Measurements from ENCODE around the gene FLT1.
A peak's percentile ranks its signal among the peaks of the same experiment; 100 is the strongest.

Gene FLT1

DNA sequence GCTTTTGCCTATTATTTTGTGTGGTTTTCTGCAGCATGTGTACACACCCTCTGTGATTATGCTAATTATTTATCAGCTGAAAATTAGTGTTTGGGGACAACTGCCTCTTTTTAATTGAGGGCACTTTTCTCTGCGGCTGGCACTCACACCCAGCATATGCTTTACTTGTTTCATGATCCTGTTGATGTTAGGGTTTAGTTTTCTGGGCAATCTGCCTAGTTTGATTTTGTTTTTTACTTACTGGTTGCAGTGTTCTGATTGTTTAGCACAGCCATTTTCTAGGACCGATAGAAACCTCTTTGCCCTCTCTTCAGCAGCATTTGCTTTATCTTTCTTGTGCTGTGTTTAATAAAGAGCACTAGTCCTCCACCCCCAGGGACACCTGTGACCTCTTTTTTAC is 195.0 kb downstream of the FLT1 start:
- no peak for DNase-seq

DNA sequence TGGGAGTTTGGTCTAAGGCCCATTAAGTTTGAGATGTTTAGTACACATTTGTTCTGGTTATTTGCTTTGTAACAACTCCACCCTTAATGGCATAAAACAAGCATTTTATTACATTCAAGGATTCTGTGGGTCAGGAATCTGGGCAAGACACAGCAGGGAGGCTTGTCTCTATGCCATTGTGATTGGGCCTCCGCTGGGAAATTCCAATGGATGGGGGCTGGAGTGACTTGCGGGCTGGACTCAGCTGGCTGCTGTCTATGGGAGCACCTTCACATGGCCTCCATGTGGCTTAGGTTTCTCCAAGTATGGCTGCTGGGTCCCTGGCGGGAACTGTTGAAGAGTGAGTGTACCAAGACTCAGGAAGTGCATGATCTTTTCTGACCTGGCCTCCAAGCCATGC is 197.6 kb downstream of the FLT1 start:
- no peak for DNase-seq

DNA sequence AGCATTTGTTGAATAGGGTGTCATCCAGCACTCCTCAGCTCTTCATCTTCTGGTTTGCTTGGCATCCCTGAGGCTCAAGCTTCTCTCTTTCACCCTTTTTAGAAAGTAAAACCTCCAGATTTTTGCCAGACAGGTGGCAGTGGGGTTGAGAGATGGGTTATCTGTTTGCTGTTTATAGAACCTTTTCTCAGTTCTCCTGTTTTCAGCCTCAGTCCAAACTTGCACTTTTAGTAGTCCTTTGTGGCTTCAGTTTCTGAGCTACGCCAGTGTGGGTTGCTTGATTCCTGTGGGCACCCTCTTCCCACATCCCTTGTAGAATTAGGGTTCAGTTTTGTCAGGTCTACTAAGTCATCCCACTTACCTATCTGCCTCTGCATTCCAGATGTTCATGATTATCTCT is 208.7 kb downstream of the FLT1 start:
- DNase-seq, result no peak

DNA sequence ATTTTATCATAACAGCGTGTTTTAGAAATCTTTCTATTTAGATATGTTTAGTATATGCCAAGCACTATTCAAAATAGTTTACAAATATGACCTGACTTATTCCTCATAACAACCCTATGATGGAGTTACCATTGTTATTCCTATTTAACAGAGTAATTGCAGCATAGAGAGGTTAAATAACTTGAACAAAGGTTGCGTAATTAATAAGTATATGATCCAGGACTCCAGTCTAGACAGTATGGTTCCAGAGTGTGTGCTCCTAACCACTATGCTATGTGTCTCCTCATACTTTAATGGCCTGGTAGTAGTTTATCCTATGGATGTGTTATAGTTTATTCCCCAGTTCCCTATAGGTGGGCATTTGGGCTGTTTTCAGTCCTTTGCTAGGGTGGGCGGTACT is 211.3 kb downstream of the FLT1 start:
- no peak for DNase-seq

DNA sequence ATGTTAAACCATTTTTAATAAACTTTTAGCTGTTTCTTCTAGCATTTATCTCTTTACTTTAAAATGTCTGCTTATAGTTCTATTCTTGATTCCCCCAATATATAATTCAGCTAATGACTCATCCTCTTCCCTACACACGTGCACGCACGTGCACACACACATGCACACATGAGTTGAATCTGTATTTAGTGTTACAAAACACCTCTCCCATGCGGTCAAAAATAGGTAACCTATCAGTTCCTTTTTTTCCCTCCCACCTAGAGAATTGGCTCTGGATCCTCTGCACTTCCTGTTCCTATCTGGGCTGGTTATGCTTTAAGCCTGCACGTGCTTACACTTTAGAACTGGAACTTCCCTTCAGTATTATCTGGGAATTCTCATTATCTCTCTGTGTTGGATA is 212.5 kb downstream of the FLT1 start:
- DNase-seq, result no peak

DNA sequence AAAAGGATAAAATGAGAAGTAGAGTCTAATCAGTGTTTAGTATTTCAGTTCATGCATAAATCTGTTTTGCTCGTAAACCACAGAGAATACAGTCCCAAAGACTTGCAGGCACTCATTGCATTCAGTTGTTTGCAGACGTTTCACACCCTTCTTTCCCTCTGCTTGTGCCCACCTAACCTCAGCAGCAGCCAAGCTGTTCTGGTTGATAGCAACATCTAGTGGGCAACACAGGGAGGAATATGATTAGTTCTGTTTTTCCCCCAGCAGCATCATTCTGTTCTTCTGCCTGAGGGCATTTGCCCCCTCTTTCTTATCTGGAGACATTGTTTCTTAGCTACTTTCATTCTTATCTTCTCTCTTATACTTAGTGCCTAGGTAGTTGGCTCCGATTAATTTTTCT is 221.0 kb downstream of the FLT1 start:
- DNase-seq, result no peak

DNA sequence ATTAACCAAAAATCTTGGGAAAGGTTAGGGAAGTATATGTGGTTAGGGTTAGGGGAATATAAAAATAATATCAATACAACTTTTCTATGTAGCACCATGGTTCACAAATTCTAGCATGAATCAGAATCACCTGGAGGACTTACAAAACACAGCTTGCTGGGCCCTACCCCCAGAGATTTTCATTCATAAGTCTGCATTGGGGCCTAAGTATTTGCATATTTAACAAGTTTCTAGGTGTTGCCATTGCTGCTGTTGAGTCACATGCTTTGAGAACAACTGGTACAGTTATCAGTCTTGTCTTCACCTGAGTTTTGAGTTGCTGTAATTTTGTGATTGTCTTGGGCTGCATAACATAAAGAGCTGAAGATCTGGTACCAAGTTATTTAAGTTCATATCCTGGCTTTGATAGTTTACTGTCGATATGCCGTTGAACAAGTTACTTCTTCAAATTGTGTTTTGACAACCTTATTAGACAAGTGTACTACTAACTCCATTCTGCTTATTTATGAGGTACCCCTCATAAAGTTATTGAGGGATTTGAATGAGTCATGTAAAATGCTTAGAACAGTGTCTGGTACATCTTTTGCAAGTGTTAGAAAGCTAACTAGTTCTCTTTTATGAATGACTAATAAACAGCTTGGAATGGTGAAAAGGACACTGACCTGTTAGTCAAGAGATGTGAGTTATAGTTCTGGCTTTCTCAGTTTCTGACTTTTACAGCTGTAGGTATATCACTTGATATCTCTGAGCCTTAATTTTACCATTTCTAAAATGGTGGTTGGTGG is 223.7 kb downstream of the FLT1 start:
- peak; percentile 7 for DNase-seq

DNA sequence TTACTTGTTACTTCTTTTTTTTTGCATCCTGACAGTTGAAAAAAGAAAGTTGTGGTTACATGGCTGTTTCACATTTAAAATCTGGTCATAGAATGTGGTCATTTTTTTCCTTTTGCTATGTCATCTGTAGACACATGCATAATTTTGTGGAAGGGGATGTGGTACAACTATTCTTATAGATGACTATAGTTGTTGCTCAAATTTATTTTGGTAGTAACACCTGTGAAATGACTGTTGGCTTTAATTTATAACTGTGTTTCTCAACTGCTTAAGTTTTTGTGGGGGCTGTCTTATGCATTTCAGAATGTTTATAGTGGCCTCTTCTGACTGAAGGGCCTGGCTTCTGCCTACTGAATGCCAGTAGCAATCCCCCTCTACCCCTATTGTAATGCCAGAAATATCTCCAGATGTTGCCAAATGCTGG is 226.1 kb downstream of the FLT1 start:
- no peak for DNase-seq

DNA sequence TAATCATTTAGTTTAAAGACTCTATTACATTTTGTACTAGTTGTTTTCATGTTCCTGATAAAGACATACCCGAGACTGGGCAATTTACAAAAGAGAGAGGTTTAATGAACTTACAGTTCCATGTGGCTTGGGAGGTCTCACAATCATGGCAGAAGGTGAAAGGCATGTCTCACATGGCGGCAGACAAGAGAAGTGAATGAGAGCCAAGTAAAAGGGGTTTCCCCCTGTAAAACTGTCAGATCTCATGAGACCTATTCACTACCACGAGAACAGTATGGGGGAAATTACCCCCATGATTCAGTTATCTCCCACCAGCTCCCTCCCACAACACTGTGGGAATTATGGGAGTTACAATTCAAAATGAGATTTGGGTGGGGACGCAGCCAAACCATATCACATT is 227.4 kb downstream of the FLT1 start:
- no peak for DNase-seq

DNA sequence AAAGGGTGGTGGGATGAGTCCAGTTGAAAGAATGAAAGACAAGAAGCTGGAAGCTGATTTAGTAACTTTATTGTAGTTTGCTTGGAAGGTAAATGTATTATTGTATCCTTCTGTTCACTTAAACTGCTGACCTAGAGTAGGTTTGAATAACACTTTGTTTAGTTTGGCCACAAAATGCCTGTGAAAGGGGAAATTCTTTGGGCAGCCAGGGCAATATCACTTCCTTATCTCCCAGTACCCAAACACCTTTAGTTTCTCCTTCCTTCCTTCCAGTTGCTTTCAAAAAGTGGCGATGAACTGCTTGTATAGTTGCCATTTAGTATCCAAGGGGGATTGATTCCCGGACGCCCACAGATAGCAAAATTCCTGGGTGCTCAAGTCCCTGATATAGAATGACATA is 236.5 kb downstream of the FLT1 start:
- DNase-seq, result no peak

DNA sequence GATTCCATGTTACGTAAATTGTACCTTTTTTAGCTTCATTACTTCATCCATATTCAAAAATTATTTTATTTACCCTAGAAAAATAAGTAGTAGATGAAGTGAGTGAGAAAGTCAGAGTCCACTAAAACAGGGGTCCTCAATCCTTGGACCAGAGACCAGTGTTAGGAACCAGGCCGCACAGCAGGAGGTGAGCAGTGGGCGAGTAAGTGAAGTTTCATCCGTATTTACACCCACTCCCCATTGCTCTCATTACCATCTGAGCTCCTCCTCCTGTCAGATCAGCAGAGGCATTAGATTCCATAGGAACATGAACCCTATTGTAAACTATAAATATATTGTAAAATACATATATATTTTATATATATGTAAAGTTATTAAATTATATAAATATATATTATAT is 237.6 kb downstream of the FLT1 start:
- DNase-seq, result no peak

DNA sequence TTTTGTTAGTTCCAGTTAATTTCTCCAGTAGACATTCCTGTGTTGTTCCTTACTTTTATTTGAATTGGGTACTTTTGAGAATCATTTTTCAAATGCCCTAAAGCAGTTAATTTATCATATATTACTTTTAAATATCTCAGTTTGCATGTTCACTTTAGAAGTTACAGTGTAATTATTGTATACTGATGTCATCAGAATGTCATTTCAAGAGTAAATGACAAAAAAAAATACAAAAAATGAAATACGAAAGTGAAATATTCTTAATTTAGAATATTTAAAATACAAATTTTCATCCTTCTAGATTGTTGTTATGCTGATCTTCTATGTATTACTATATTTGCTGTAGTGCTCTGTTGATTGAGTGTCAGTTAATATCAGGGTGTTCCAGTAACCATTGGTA is 242.4 kb downstream of the FLT1 start:
- DNase-seq, result no peak

DNA sequence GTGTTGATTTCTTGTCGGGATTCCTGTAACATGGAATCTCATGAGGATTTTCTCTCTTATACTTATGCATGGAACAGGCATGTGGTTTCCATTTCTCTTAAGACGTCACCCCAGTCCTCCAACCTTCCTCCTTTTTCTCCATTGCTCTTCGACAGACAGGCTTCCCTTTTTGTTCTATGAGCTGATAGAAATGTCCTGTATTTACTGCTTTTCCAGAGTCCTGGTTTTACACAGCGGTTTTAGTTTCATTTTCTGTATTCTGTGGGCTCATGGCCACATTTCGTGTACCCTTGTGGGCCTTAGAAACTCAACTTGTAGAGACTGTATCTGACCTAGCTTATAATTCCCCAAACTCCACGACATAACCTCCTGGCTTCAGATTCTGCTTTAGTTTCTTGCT is 243.5 kb downstream of the FLT1 start:
- no peak for DNase-seq

DNA sequence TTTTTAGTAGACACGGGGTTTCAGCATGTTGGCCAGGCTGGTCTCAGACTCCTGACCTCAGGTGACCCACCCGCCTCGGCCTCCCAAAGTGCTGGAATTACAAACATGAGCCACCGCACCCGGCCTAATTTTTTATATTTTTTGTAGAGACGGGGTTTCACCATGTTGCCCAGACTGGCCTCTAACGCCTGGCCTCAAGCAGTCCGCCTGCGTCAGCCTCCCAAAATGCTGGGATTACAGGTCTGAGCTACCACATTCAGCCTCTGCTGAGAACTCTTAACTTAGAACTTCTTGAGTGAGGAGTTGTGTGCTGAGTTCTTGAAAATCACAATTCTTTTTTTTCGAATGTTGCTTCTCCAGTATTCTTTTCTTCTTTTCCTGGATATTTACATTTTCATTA is 244.4 kb downstream of the FLT1 start:
- no peak for DNase-seq
